ENCODE measurements around the gene DENND1A. TPM values are rescaled to one million over a fixed set of nuclear protein-coding genes. Genes with fewer than 3 reads are reported as not detected.

Gene DENND1A
- total RNA-seq, 1 donor from 2014 or later, result 25.2 TPM

- Mint-ChIP-seq H3K27ac (no peak overlapping the region), H3K36me3 (ENCODE audit: low read depth) (peaks cover 2% of the 10 kb centered on the region), H3K9me3 (no peaks in the 10 kb centered on the region), H3K27me3 (no peaks in the 10 kb centered on the region), H3K4me3 (no peak overlapping the region), H3K4me1 (no peaks in the 10 kb centered on the region)
- POLR2A ChIA-PET, result no interaction called here
- no peak for DNase-seq
- intact Hi-C loops (cut with micrococcal nuclease), result no loop called here
- CTCF ChIA-PET, result no interaction called here
- TF ChIP-seq, protein P1, sequence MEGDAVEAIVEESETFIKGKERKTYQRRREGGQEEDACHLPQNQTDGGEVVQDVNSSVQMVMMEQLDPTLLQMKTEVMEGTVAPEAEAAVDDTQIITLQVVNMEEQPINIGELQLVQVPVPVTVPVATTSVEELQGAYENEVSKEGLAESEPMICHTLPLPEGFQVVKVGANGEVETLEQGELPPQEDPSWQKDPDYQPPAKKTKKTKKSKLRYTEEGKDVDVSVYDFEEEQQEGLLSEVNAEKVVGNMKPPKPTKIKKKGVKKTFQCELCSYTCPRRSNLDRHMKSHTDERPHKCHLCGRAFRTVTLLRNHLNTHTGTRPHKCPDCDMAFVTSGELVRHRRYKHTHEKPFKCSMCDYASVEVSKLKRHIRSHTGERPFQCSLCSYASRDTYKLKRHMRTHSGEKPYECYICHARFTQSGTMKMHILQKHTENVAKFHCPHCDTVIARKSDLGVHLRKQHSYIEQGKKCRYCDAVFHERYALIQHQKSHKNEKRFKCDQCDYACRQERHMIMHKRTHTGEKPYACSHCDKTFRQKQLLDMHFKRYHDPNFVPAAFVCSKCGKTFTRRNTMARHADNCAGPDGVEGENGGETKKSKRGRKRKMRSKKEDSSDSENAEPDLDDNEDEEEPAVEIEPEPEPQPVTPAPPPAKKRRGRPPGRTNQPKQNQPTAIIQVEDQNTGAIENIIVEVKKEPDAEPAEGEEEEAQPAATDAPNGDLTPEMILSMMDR (IDR thresholded peaks at IDR 0.05), result no peak
- no peak for ATAC-seq (ENCODE audit: low read depth)
These were observed 523.2 kb downstream of the DENND1A start for GRCh38 chr9:123406691-123407216.

DNA sequence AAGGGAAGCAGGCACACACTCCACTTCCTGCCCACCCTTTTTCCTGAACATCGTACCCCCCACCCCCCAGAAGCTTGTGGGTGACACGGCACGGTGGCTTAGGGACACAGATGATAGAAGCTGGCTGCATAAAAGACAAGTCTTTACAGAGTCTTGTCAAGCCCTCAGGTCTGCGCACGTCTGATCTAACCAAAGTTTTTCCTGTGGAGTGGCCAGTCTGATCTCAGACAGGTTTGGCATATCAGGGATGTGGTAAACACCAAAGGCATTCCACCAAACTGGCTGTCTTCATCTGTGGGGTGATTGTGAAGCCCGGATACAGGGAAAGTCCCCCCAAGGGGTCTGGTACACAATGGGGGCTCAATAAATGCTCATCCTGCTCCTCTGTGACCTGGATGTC lies 523.9 kb downstream of the DENND1A start:
- DNase-seq, result no peak
- ChIA-PET CTCF (no interaction called here), POLR2A (no interaction called here)
- no peak overlapping the region for H3K4me3 Mint-ChIP-seq
- no peak overlapping the region for H3K27ac Mint-ChIP-seq
- no peaks in the 10 kb centered on the region for H3K9me3 Mint-ChIP-seq
- ATAC-seq (ENCODE audit: low read depth), result no peak
- TF ChIP-seq, protein P1 (IDR thresholded peaks at IDR 0.05), result no peak
- intact Hi-C loops (cut with micrococcal nuclease), result no loop called here
- no peaks in the 10 kb centered on the region for H3K4me1 Mint-ChIP-seq
- peaks cover 5% of the 10 kb centered on the region for H3K36me3 Mint-ChIP-seq (ENCODE audit: low read depth)
- H3K27me3 Mint-ChIP-seq, result no peaks in the 10 kb centered on the region

- ATAC-seq (ENCODE audit: low read depth) (no peak), DNase-seq (no peak)
- Mint-ChIP-seq H3K4me1 (no peaks in the 10 kb centered on the region), H3K4me3 (no peak overlapping the region), H3K27me3 (no peaks in the 10 kb centered on the region), H3K36me3 (ENCODE audit: low read depth) (peaks cover 8% of the 10 kb centered on the region), H3K9me3 (no peaks in the 10 kb centered on the region), H3K27ac (no peak overlapping the region)
- intact Hi-C loops (cut with micrococcal nuclease), result loop anchor here (2.0 kb wide), 1 partner anchor 1134 kb away; no protein-coding TSS in a partner anchor
- TF ChIP-seq, protein P1 (IDR thresholded peaks at IDR 0.05), result no peak
- ChIA-PET CTCF (no interaction called here), POLR2A (no interaction called here)
These were observed 526.9 kb downstream of the DENND1A start for GRCh38 chr9:123402981-123403509.

GRCh38 chr9:123401879-123402513 lies 527.9 kb downstream of the DENND1A start:
- Mint-ChIP-seq H3K9me3 (no peaks in the 10 kb centered on the region), H3K4me3 (no peak overlapping the region), H3K4me1 (no peaks in the 10 kb centered on the region), H3K27ac (no peak overlapping the region), H3K36me3 (ENCODE audit: low read depth) (peaks cover 8% of the 10 kb centered on the region), H3K27me3 (no peaks in the 10 kb centered on the region)
- TF ChIP-seq, protein P1 (IDR thresholded peaks at IDR 0.05), result no peak
- intact Hi-C loops (cut with micrococcal nuclease), result loop anchor here (2.0 kb wide), 1 partner anchor 1135 kb away; no protein-coding TSS in a partner anchor
- POLR2A ChIA-PET, result no interaction called here
- ATAC-seq (ENCODE audit: low read depth), result no peak
- CTCF ChIA-PET, result interaction anchor here (1.3 kb wide), 1 partner anchor 639 kb away, joined by 6 read pairs; no protein-coding TSS in a partner anchor
- DNase-seq, result no peak

- ChIA-PET POLR2A (no interaction called here), CTCF (no interaction called here)
- ATAC-seq (ENCODE audit: low read depth) (no peak), DNase-seq (no peak)
- TF ChIP-seq, protein P1 (IDR thresholded peaks at IDR 0.05), result no peak
- Mint-ChIP-seq H3K9me3 (no peaks in the 10 kb centered on the region), H3K27me3 (no peaks in the 10 kb centered on the region), H3K4me3 (no peak overlapping the region), H3K27ac (no peak overlapping the region), H3K4me1 (no peaks in the 10 kb centered on the region), H3K36me3 (ENCODE audit: low read depth) (peaks cover 8% of the 10 kb centered on the region)
- intact Hi-C loops (cut with micrococcal nuclease), result no loop called here
These were observed 528.9 kb downstream of the DENND1A start for GRCh38 chr9:123400926-123401503.

All from activated B cell treated with CpG ODN at 0.5 μM for 24 hours (primary cell).